ENCODE results near the gene CTNNA2.

DNA sequence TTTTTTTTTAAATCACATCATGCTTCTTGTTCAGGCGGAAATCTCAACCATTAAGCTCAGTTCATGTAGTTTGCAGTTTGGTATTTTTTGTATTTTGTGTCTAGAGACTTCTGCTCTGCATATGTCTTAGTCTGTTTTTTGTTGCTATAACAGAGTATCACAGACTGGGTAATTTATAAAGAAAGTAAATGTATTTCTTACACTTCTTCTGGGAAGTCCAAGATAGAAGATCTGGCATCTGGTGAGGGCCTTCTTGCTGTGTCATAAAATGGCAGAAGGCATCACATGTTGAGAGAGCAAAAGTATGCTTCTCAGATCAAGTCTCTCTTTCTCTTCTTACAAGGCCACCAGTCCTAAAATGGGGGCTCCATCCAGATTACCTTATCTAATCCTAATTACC lies 208.2 kb downstream of the CTNNA2 start:
- TF ChIP-seq, protein P1, sequence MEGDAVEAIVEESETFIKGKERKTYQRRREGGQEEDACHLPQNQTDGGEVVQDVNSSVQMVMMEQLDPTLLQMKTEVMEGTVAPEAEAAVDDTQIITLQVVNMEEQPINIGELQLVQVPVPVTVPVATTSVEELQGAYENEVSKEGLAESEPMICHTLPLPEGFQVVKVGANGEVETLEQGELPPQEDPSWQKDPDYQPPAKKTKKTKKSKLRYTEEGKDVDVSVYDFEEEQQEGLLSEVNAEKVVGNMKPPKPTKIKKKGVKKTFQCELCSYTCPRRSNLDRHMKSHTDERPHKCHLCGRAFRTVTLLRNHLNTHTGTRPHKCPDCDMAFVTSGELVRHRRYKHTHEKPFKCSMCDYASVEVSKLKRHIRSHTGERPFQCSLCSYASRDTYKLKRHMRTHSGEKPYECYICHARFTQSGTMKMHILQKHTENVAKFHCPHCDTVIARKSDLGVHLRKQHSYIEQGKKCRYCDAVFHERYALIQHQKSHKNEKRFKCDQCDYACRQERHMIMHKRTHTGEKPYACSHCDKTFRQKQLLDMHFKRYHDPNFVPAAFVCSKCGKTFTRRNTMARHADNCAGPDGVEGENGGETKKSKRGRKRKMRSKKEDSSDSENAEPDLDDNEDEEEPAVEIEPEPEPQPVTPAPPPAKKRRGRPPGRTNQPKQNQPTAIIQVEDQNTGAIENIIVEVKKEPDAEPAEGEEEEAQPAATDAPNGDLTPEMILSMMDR (IDR thresholded peaks at IDR 0.05): no peak
- TF ChIP-seq POLR2A (IDR thresholded peaks at IDR 0.05): no peak
